HK-2 (cell line): Measurements from ENCODE around the gene VRK3.
"Not testable (repeated sequence)": the region's sequence is repeated elsewhere in the genome, so short reads cannot be mapped to it uniquely, and the experiment has no call there.

Source experiments
- DNase-seq: peaks from one replicate; pipeline ENCODE4 v3.0.0-alpha.2; 2018; ENCODE audit not compliant: unreplicated experiment

The VRK3 gene

GRCh38 chr19:49987159-49987698, 37.9 kb downstream of the VRK3 start:
- peak; percentile 93 for DNase-seq

GRCh38 chr19:49986354-49986753, 38.8 kb downstream of the VRK3 start:
- no peak for DNase-seq

- no peak for DNase-seq
Observed at GRCh38 chr19:49985871-49986270, 39.3 kb downstream of the VRK3 start.

GRCh38 chr19:49984491-49984890, 40.7 kb downstream of the VRK3 start:
- DNase-seq, result no peak

GRCh38 chr19:49983645-49984229, 41.4 kb downstream of the VRK3 start:
- peak; percentile 65 for DNase-seq

GRCh38 chr19:49981603-49982593, 43.3 kb downstream of the VRK3 start:
- no peak for DNase-seq

- DNase-seq, result no peak
Observed at GRCh38 chr19:49978324-49978723, 46.8 kb downstream of the VRK3 start.

- no peak for DNase-seq
Observed at GRCh38 chr19:49977881-49978280, 47.3 kb downstream of the VRK3 start.

- DNase-seq, result no peak
Observed at GRCh38 chr19:49977076-49977475, 48.1 kb downstream of the VRK3 start.

GRCh38 chr19:49976496-49976895, 48.7 kb downstream of the VRK3 start:
- DNase-seq, result no peak

GRCh38 chr19:49975051-49975450, 50.1 kb downstream of the VRK3 start:
- no peak for DNase-seq

GRCh38 chr19:49973987-49974386, 51.2 kb downstream of the VRK3 start:
- no peak for DNase-seq

GRCh38 chr19:49972841-49973240, 52.3 kb downstream of the VRK3 start:
- DNase-seq, result no peak

- DNase-seq, result no peak
Observed at GRCh38 chr19:49971991-49972411, 53.2 kb downstream of the VRK3 start.

- DNase-seq, result not testable (repeated sequence)
Observed at GRCh38 chr19:49969355-49969754, 55.8 kb downstream of the VRK3 start.

- DNase-seq, result no peak
Observed at GRCh38 chr19:49968279-49968922, 56.8 kb downstream of the VRK3 start.

GRCh38 chr19:49960980-49961379, 64.2 kb downstream of the VRK3 start, which contains the start of gene SIGLEC11:
SIGLEC11 (minus strand) TSS chr19:49961172; CDS start chr19:49961081, 91 bp downstream.
- DNase-seq, result not testable (repeated sequence)

- DNase-seq, result not testable (repeated sequence)
Observed at GRCh38 chr19:49959892-49960291, 65.3 kb downstream of the VRK3 start.

GRCh38 chr19:49958596-49958995, 66.6 kb downstream of the VRK3 start:
- not testable (repeated sequence) for DNase-seq

- not testable (repeated sequence) for DNase-seq
Observed at GRCh38 chr19:49958144-49958543, 67.0 kb downstream of the VRK3 start.

GRCh38 chr19:49957262-49957915, 67.8 kb downstream of the VRK3 start:
- no peak for DNase-seq

- DNase-seq, result no peak
Observed at GRCh38 chr19:49956115-49956495, 69.1 kb downstream of the VRK3 start.
